CD14-positive monocyte (primary cell): ENCODE results near the gene RSL24D1. TPM values are rescaled to one million over a fixed set of nuclear protein-coding genes. Genes with fewer than 3 reads are reported as not detected.

Source experiments
- DNase-seq, 3 donors: peaks; one replicate each; pipeline ENCODE4 v3.0.0-alpha.2; 2011 to 2022
- H2AFZ ChIP-seq: 2 replicates; pipeline ENCODE4 v1.6.0; 2012; ENCODE audit warnings: mild to moderate bottlenecking, low read depth, low read length, inconsistent platforms; ENCODE audit not compliant: insufficient read depth, poor library complexity, severe bottlenecking
- H3K27ac ChIP-seq, 2 donors: 1 replicate in 1 of 2; 2 replicates in 1 of 2; pipeline ENCODE4 v1.5.1; 2012 to 2013; ENCODE audit warnings: low read length in 2 of 2, control low read depth in 1 of 2, inconsistent platforms in 1 of 2, low read depth in 1 of 2, mild to moderate bottlenecking in 1 of 2
- H3K27me3 ChIP-seq, 2 donors: one replicate each; pipeline versions ENCODE4 v1.6.0 to v1.6.1; 2011 to 2013; ENCODE audit warnings: low read length in 2 of 2; ENCODE audit not compliant: control insufficient read depth in 2 of 2, insufficient read depth in 2 of 2
- H3K36me3 ChIP-seq, 2 donors: replicated peaks in 1 of 2; 1 replicate in 1 of 2; 2 replicates in 1 of 2; pipeline versions ENCODE4 v1.5.1 to v1.6.1; 2012 to 2013; ENCODE audit warnings: low read length in 2 of 2, control low read depth in 1 of 2, inconsistent platforms in 1 of 2, mild to moderate bottlenecking in 1 of 2; ENCODE audit not compliant: insufficient read depth in 2 of 2, control insufficient read depth in 1 of 2
- H3K4me1 ChIP-seq, 2 donors: 1 replicate in 1 of 2; 2 replicates in 1 of 2; pipeline versions ENCODE4 v1.5.1 to v1.6.1; 2012 to 2013; ENCODE audit warnings: low read length in 2 of 2, control low read depth in 1 of 2, inconsistent platforms in 1 of 2, mild to moderate bottlenecking in 1 of 2, moderate library complexity in 1 of 2; ENCODE audit not compliant: insufficient read depth in 2 of 2, control insufficient read depth in 1 of 2
- H3K4me2 ChIP-seq: replicated peaks from 2 replicates; pipeline ENCODE3; 2012; ENCODE audit warnings: low read length, moderate library complexity, mild to moderate bottlenecking; ENCODE audit not compliant: poor library complexity, severe bottlenecking; ENCODE audit errors: extremely low read depth
- H3K4me3 ChIP-seq, 3 experiments: fragments of 200-600 bp in 1 of 3; sonication (generic) in 1 of 3; replicated peaks in 1 of 3; 1 replicate in 2 of 3; 2 replicates in 1 of 3; pipeline ENCODE4 v1.5.1; 2011 to 2013; ENCODE audit warnings: low read length in 3 of 3, mild to moderate bottlenecking in 3 of 3, control low read depth in 2 of 3, low read depth in 2 of 3, inconsistent platforms in 1 of 3, moderate library complexity in 1 of 3
- H3K79me2 ChIP-seq: 2 replicates; pipeline ENCODE4 v1.6.0; 2012; ENCODE audit warnings: mild to moderate bottlenecking, control low read depth, inconsistent platforms, low read length, moderate library complexity; ENCODE audit not compliant: insufficient read depth
- H3K9ac ChIP-seq: 2 replicates; pipeline ENCODE4 v1.6.0; 2017; ENCODE audit warnings: low read length, mild to moderate bottlenecking; ENCODE audit not compliant: insufficient read depth, poor library complexity, severe bottlenecking
- H3K9me3 ChIP-seq, 2 donors: replicated peaks in 1 of 2; 1 replicate in 1 of 2; 2 replicates in 1 of 2; pipeline versions ENCODE4 v1.5.1 to v1.6.1; 2012 to 2013; ENCODE audit warnings: low read length in 2 of 2, control low read depth in 1 of 2; ENCODE audit not compliant: control insufficient read depth in 1 of 2, insufficient read depth in 1 of 2
- H4K20me1 ChIP-seq: 2 replicates; pipeline ENCODE4 v1.6.0; 2012; ENCODE audit warnings: mild to moderate bottlenecking, low read length, control low read depth, moderate library complexity; ENCODE audit not compliant: insufficient read depth
- H3K27ac Mint-ChIP-seq, 7 donors: one replicate each; pipeline ENCODE4 v1.8.0; 2020; ENCODE audit warnings: mild to moderate bottlenecking in 7 of 7, mixed read lengths in 7 of 7, moderate library complexity in 6 of 7, inconsistent platforms in 2 of 7
- H3K27me3 Mint-ChIP-seq, 3 donors: one replicate each; pipeline ENCODE4 v1.8.0; 2021 to 2022; ENCODE audit warnings: low read depth in 3 of 3, mild to moderate bottlenecking in 3 of 3, mixed read lengths in 3 of 3, moderate library complexity in 3 of 3, inconsistent platforms in 1 of 3
- H3K36me3 Mint-ChIP-seq, 2 donors: one replicate each; pipeline ENCODE4 v1.8.0; 2020; ENCODE audit warnings: mixed read lengths in 2 of 2, inconsistent platforms in 1 of 2, mild to moderate bottlenecking in 1 of 2
- H3K4me1 Mint-ChIP-seq: one replicate; pipeline ENCODE4 v1.8.0; 2020; ENCODE audit warnings: mild to moderate bottlenecking, mixed read lengths
- H3K4me3 Mint-ChIP-seq, 2 donors: one replicate each; pipeline ENCODE4 v1.8.0; 2020; ENCODE audit warnings: mild to moderate bottlenecking in 2 of 2, mixed read lengths in 2 of 2, moderate library complexity in 1 of 2
- H3K9me3 Mint-ChIP-seq, 7 donors: one replicate each; pipeline ENCODE4 v1.8.0; 2020 to 2022; ENCODE audit warnings: mixed read lengths in 7 of 7, mild to moderate bottlenecking in 6 of 7, moderate library complexity in 6 of 7, inconsistent platforms in 2 of 7
- WGBS: methylation state at CpG from one replicate; pipeline ENCODE4 v1.1.5; 2013; ENCODE audit warnings: missing lambda C conversion rate; ENCODE audit not compliant: insufficient coverage; 5-methylcytosine and 5-hydroxymethylcytosine counted together
- intact Hi-C, 2 donors: fragments of 100-400 bp; cut with micrococcal nuclease; formaldehyde crosslinking; loops; one replicate each; pipeline versions ENCODE4 v1.15.0 to v1.15.1; 2023
- polyA plus RNA-seq, 3 donors: library from polyadenylated mRNA; depleted of rRNA in 1 of 3; unstranded in 2 of 3; stranded (reverse) in 1 of 3; fragments of 300-500 nt in 2 of 3; fragments of >200 nt in 1 of 3; fragmentation: Illumina TruSeq in 2 of 3; gene quantifications; 1 replicate in 2 of 3; 2 replicates in 1 of 3; pipeline ENCODE4 v1.2.3, GENCODE V29; 2012 to 2021
- TF ChIP-seq, protein P1 (sequence below): fragments of 200-600 bp; IDR thresholded peaks from one replicate; pipeline ENCODE4 v1.8.0; 2022; ENCODE audit warnings: antibody characterized with exemption, mild to moderate bottlenecking

The RSL24D1 gene
- polyA plus RNA-seq, 3 donors: 28.0 to 84.2 (median 73.0) TPM

DNA sequence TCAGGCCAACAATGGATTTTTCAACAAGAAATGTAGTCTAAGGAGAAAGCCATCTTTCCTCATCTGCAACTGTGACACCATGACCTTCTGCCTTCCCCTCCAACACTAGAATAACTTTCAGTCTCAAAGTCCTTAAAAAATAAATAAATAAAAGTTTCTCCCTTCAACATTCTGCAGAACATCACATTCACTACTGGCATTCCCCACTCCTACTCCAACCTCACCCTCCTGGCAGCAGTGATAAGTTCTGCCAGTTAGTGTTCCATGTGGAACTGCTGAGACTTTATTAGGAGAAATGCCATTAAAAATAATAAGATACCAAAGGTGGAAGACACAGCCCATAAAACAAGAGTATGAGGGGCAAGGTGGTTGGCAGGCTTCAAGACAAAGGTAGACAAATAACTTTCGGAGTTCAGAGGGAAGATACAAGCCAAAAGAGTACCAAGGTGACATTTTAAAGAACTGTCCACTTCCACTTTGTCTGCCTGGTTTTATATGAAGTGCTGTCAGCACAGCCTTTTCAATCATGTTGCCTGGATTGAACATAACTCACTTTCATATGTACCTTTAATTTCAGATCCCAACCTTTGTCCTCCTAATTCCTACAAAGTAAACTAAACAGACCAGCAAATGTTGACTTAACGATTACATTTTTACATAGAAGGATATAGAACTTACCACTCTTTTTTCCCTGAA is 37.5 kb upstream of the RSL24D1 start:
- Mint-ChIP-seq H3K27ac (peak overlapping the region in 6 of 7 donors; percentile 19 to 76 (median 50)), H3K4me3 (no peak overlapping the region), H3K4me1 (peaks cover 8% of the 10 kb centered on the region), H3K9me3 (no peaks in the 10 kb centered on the region), H3K36me3 (peaks cover 53 to 63% of the 10 kb centered on the region in 2 donors), H3K27me3 (no peaks in the 10 kb centered on the region)
- peak overlapping the region in 1 of 2 donors; percentile 28 for H3K27ac ChIP-seq
- intact Hi-C loops: no loop called here
- H3K9me3 ChIP-seq: no peaks in the 10 kb centered on the region
- no peak overlapping the region for H2AFZ ChIP-seq
- no peaks in the 10 kb centered on the region for H3K27me3 ChIP-seq
- no peak for DNase-seq
- no peak overlapping the region for H3K9ac ChIP-seq
- WGBS: 100% methylated on average over 1 of the region's 2 CpGs
- H3K4me2 ChIP-seq: no peak overlapping the region
- TF ChIP-seq, protein P1, sequence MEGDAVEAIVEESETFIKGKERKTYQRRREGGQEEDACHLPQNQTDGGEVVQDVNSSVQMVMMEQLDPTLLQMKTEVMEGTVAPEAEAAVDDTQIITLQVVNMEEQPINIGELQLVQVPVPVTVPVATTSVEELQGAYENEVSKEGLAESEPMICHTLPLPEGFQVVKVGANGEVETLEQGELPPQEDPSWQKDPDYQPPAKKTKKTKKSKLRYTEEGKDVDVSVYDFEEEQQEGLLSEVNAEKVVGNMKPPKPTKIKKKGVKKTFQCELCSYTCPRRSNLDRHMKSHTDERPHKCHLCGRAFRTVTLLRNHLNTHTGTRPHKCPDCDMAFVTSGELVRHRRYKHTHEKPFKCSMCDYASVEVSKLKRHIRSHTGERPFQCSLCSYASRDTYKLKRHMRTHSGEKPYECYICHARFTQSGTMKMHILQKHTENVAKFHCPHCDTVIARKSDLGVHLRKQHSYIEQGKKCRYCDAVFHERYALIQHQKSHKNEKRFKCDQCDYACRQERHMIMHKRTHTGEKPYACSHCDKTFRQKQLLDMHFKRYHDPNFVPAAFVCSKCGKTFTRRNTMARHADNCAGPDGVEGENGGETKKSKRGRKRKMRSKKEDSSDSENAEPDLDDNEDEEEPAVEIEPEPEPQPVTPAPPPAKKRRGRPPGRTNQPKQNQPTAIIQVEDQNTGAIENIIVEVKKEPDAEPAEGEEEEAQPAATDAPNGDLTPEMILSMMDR: no peak
- H3K4me3 ChIP-seq: no peak overlapping the region
- peaks cover 86% of the 10 kb centered on the region for H3K79me2 ChIP-seq
- H4K20me1 ChIP-seq: peaks cover 22% of the 10 kb centered on the region
- peaks cover 46 to 81% of the 10 kb centered on the region in 2 donors for H3K36me3 ChIP-seq
- H3K4me1 ChIP-seq: no peaks in the 10 kb centered on the region

DNA sequence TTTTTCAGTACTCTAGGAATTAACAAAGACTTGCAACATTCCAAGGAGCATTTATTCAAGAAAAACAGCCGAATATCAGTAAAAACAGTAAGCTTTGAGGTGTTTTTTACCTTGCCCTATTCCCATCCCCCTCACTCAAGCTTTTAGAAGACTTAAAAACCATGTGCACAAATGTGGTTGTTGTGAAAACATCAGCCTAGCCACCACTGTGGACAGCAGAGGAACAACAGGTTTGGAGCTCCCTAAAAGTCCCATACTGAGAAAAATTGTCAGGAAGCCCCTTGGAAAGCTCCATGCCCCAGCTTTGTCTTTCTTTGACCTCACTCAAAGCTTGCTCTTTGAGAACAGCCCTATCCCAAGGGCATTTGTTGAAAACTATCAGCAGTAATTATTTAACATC is 34.7 kb upstream of the RSL24D1 start:
- no CpG with 5 or more reads among the region's 1 CpG for WGBS
- Histone ChIP-seq H3K4me2 (no peak overlapping the region), H3K27ac (peak overlapping the region in 1 of 2 donors; percentile 45), H3K9ac (no peak overlapping the region), H3K36me3 (peaks cover 56 to 83% of the 10 kb centered on the region in 2 donors), H3K9me3 (no peaks in the 10 kb centered on the region), H3K79me2 (peaks cover 69% of the 10 kb centered on the region), H4K20me1 (peaks cover 4% of the 10 kb centered on the region), H2AFZ (no peak overlapping the region), H3K4me1 (no peaks in the 10 kb centered on the region), H3K27me3 (no peaks in the 10 kb centered on the region), H3K4me3 (no peak overlapping the region)
- no peak for DNase-seq
- no peaks in the 10 kb centered on the region for H3K9me3 Mint-ChIP-seq
- intact Hi-C loops: no loop called here
- no peaks in the 10 kb centered on the region for H3K27me3 Mint-ChIP-seq
- peaks cover 67 to 79% of the 10 kb centered on the region in 2 donors for H3K36me3 Mint-ChIP-seq
- no peak overlapping the region for H3K4me3 Mint-ChIP-seq
- H3K27ac Mint-ChIP-seq: peak overlapping the region in 1 of 7 donors; percentile 62
- TF ChIP-seq, protein P1: no peak
- H3K4me1 Mint-ChIP-seq: peaks cover 7% of the 10 kb centered on the region
